ENCODE data around the gene STRADA.

The STRADA gene

GRCh38 chr17:63774969-63775265 lies 33.3 kb upstream of the STRADA start:
- TF ChIP-seq FOXP2 (optimal IDR thresholded peaks at IDR 0.05; ENCODE audit: borderline replicate concordance, extremely low read depth, extremely low read length, insufficient read depth), result no peak
- TF ChIP-seq POLR2AphosphoS5 (IDR thresholded peaks at IDR 0.05; ENCODE audit: low read depth, low read length), result no peak
- TF ChIP-seq REST (IDR thresholded peaks at IDR 0.05; ENCODE audit: insufficient read depth in 1 of 2, low read depth in 2 of 2, low read length in 2 of 2), result no peak

GRCh38 chr17:63774141-63774968 lies 32.8 kb upstream of the STRADA start, which contains the start of gene DDX42:
TSS of gene DDX42 (plus strand) at chr17:63774170. CDS start at chr17:63787050, 12,880 bp downstream.
- TF ChIP-seq POLR2AphosphoS5 (IDR thresholded peaks at IDR 0.05; ENCODE audit: low read depth, low read length), result no peak; the same call in 1 of the 2 replicates
- no peak for TF ChIP-seq REST (IDR thresholded peaks at IDR 0.05; ENCODE audit: insufficient read depth in 1 of 2, low read depth in 2 of 2, low read length in 2 of 2)
- TF ChIP-seq SIN3A (IDR thresholded peaks at IDR 0.05; ENCODE audit: borderline replicate concordance, insufficient read depth, low read length), result no peak; the same call in 1 of the 2 replicates
- TF ChIP-seq FOXP2 (optimal IDR thresholded peaks at IDR 0.05; ENCODE audit: borderline replicate concordance, extremely low read depth, extremely low read length, insufficient read depth), result peak; percentile 71
- peak; percentile 80; the same call in 1 of the 2 replicates for TF ChIP-seq TAF1 (IDR thresholded peaks at IDR 0.05; ENCODE audit: borderline replicate concordance, insufficient read depth, low read length)

GRCh38 chr17:63773272-63774140 lies 31.9 kb upstream of the STRADA start, which contains the start of gene CCDC47:
TSS of gene CCDC47 (minus strand) at chr17:63773597. CDS start at chr17:63766175, 7,422 bp downstream.
- peak; percentile 75 for TF ChIP-seq POLR2AphosphoS5 (IDR thresholded peaks at IDR 0.05; ENCODE audit: low read depth, low read length)
- peak; percentile 91 for TF ChIP-seq SIN3A (IDR thresholded peaks at IDR 0.05; ENCODE audit: borderline replicate concordance, insufficient read depth, low read length)
- peak; percentile 86 for TF ChIP-seq FOXP2 (optimal IDR thresholded peaks at IDR 0.05; ENCODE audit: borderline replicate concordance, extremely low read depth, extremely low read length, insufficient read depth)
- TF ChIP-seq REST (IDR thresholded peaks at IDR 0.05; ENCODE audit: insufficient read depth in 1 of 2, low read depth in 2 of 2, low read length in 2 of 2), result peak in 1 of 2 experiments; percentile 30; a peak in 1 of 4 replicates
- TF ChIP-seq TAF1 (IDR thresholded peaks at IDR 0.05; ENCODE audit: borderline replicate concordance, insufficient read depth, low read length), result peak; percentile 77; the same call in 1 of the 2 replicates

DNA sequence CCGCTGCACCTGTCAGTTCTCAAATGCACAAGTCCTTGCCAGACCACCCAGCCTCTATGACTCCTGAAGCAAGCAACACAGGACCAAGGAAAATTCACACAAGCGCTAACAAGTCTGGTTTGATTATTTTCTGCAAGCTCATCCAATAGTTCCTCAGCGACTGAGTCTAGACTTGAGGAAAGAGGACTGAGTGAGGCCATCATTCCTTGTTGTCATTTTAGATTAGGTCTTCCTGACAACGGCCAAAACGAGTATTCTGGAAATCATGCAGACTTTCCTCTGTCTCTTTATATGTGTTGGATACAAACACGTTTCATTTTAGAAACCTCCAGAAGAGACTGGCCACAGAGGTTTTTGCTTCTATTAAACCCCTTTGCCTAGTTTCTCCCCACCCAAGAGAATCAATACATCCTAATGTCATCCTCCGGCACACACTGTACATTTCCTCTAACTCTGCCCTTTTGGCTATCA lies 31.2 kb upstream of the STRADA start:
- no peak for TF ChIP-seq SIN3A (IDR thresholded peaks at IDR 0.05; ENCODE audit: borderline replicate concordance, insufficient read depth, low read length)
- TF ChIP-seq REST (IDR thresholded peaks at IDR 0.05; ENCODE audit: insufficient read depth in 1 of 2, low read depth in 2 of 2, low read length in 2 of 2), result no peak
- no peak for TF ChIP-seq FOXP2 (optimal IDR thresholded peaks at IDR 0.05; ENCODE audit: borderline replicate concordance, extremely low read depth, extremely low read length, insufficient read depth)
- no peak for TF ChIP-seq TAF1 (IDR thresholded peaks at IDR 0.05; ENCODE audit: borderline replicate concordance, insufficient read depth, low read length)
- no peak for TF ChIP-seq POLR2AphosphoS5 (IDR thresholded peaks at IDR 0.05; ENCODE audit: low read depth, low read length)

All from PFSK-1 (cell line).